ENCODE results near the gene DNAJC17. TPM values are rescaled to one million over a fixed set of nuclear protein-coding genes. Genes with fewer than 3 reads are reported as not detected.

Gene DNAJC17
- total and polyA plus RNA-seq, 2 of the 13 experiments (the other 11 are each of a cell fraction or from before 2014, with no cell fraction given) = 22.2 to 26.5 TPM

GRCh38 chr15:40754883-40755811 lies 52.1 kb downstream of the DNAJC17 start, which contains the start of gene RMDN3 (continued):
- TF ChIP-seq BCL3 (CRISPR knock-in tag; IDR thresholded peaks at IDR 0.05) = no peak
- peak; percentile 84 for TF ChIP-seq MXD4 (CRISPR knock-in tag; IDR thresholded peaks at IDR 0.05)
- peak; percentile 77 for TF ChIP-seq ZNF350 (CRISPR knock-in tag; IDR thresholded peaks at IDR 0.05; ENCODE audit: borderline replicate concordance, low read depth)
- TF ChIP-seq ZNF7 (CRISPR knock-in tag; IDR thresholded peaks at IDR 0.05) = no peak
- no peak for TF ChIP-seq TRIM22 (IDR thresholded peaks at IDR 0.05)
- TF ChIP-seq SP5 (CRISPR knock-in tag; IDR thresholded peaks at IDR 0.05; ENCODE audit: borderline replicate concordance, low read depth) = peak; percentile 89
- TF ChIP-seq ATF3 (CRISPR knock-in tag; IDR thresholded peaks at IDR 0.05) = no peak
- TF ChIP-seq ZNF264 (CRISPR knock-in tag; IDR thresholded peaks at IDR 0.05) = no peak
- TF ChIP-seq ELK4 (CRISPR knock-in tag; IDR thresholded peaks at IDR 0.05; ENCODE audit: borderline replicate concordance) = no peak
- TF ChIP-seq ZNF761 (CRISPR knock-in tag; conservative IDR thresholded peaks at IDR 0.05) = peak; percentile 82; the same call in 1 of the 2 replicates
- TF ChIP-seq ZFP36L1 (CRISPR knock-in tag; IDR thresholded peaks at IDR 0.05) = no peak
- TF ChIP-seq TCF12 (IDR thresholded peaks at IDR 0.05) = no peak
- TF ChIP-seq TCF12 (CRISPR knock-in tag; IDR thresholded peaks at IDR 0.05) = no peak
- peak; percentile 76 for TF ChIP-seq MAX (IDR thresholded peaks at IDR 0.05)
- no peak for TF ChIP-seq ZNF260 (CRISPR knock-in tag; IDR thresholded peaks at IDR 0.05; ENCODE audit: borderline replicate concordance, low read depth)
- TF ChIP-seq PPARG (CRISPR knock-in tag; conservative IDR thresholded peaks at IDR 0.05) = no peak
- peak; percentile 85 for TF ChIP-seq POGK (CRISPR knock-in tag; conservative IDR thresholded peaks at IDR 0.05)
- TF ChIP-seq KDM5A (IDR thresholded peaks at IDR 0.05; ENCODE audit: borderline replicate concordance, low read length) = peak; percentile 95
- TF ChIP-seq ZNF562 (CRISPR knock-in tag; IDR thresholded peaks at IDR 0.05; ENCODE audit: borderline replicate concordance) = no peak
- TF ChIP-seq ZNF333 (CRISPR knock-in tag; IDR thresholded peaks at IDR 0.05; ENCODE audit: borderline replicate concordance) = no peak

Data from HepG2 (cell line).